ENCODE data around the gene DUSP10.

DNA sequence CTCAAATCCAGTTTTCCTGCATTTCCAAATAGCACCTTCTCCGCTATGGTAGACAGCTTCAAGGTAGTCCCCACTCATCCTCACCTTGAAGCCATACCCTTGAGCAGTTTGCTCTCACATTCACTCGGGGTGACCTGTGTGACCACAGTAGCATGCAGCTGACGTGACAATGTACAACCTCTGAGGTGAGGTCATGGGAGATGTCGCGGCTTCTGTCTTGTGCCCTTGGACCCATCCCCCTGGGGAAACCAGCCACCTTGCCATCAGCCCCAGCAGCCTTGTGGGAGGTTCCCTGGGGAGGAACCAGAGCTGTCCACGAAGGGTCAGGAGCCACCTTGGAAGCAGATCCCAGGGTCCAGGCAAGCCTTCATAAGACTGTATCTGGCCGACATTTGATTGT lies 38.3 kb upstream of the DUSP10 start:
- TF ChIP-seq, protein P1, sequence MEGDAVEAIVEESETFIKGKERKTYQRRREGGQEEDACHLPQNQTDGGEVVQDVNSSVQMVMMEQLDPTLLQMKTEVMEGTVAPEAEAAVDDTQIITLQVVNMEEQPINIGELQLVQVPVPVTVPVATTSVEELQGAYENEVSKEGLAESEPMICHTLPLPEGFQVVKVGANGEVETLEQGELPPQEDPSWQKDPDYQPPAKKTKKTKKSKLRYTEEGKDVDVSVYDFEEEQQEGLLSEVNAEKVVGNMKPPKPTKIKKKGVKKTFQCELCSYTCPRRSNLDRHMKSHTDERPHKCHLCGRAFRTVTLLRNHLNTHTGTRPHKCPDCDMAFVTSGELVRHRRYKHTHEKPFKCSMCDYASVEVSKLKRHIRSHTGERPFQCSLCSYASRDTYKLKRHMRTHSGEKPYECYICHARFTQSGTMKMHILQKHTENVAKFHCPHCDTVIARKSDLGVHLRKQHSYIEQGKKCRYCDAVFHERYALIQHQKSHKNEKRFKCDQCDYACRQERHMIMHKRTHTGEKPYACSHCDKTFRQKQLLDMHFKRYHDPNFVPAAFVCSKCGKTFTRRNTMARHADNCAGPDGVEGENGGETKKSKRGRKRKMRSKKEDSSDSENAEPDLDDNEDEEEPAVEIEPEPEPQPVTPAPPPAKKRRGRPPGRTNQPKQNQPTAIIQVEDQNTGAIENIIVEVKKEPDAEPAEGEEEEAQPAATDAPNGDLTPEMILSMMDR (IDR thresholded peaks at IDR 0.05 in 4 of 5, conservative IDR thresholded peaks at IDR 0.05 in 1 of 5): no peak
- no peak for TF ChIP-seq POLR2A (IDR thresholded peaks at IDR 0.05)
